Nephron progenitor cell (in vitro differentiated cells): ENCODE measurements around the gene SLN.

Experiments
- DNase-seq: peaks from one replicate; pipeline ENCODE4 v3.0.0; 2021
- H3K27ac Mint-ChIP-seq: 2 replicates; pipeline ENCODE4 v1.8.0; 2021; ENCODE audit warnings: mild to moderate bottlenecking, moderate library complexity, mixed read lengths
- H3K27me3 Mint-ChIP-seq: 2 replicates; pipeline ENCODE4 v1.8.0; 2021; ENCODE audit warnings: mild to moderate bottlenecking, low read depth, mixed read lengths; ENCODE audit not compliant: poor library complexity
- H3K36me3 Mint-ChIP-seq: 2 replicates; pipeline ENCODE4 v1.8.0; 2021; ENCODE audit warnings: low read depth, mixed read lengths
- H3K4me1 Mint-ChIP-seq: 2 replicates; pipeline ENCODE4 v1.8.0; 2021; ENCODE audit warnings: mixed read lengths
- H3K4me3 Mint-ChIP-seq: 2 replicates; pipeline ENCODE4 v1.8.0; 2021; ENCODE audit warnings: mild to moderate bottlenecking, moderate library complexity, mixed read lengths
- H3K9me3 Mint-ChIP-seq: 2 replicates; pipeline ENCODE4 v1.8.0; 2021; ENCODE audit warnings: mild to moderate bottlenecking, moderate library complexity, mixed read lengths
- CTCF ChIP-seq: fragments of 200-600 bp; sonication (generic); IDR thresholded peaks from 2 replicates; pipeline ENCODE4 v1.5.0; 2021; ENCODE audit warnings: antibody characterized with exemption

Gene SLN

GRCh38 chr11:107751082-107751481 is 39.2 kb upstream of the SLN start:
- no peak overlapping the region for H3K27ac Mint-ChIP-seq
- DNase-seq = no peak
- no peaks in the 10 kb centered on the region for H3K27me3 Mint-ChIP-seq
- no peak for TF ChIP-seq CTCF
- no peak overlapping the region for H3K4me3 Mint-ChIP-seq
- no peaks in the 10 kb centered on the region for H3K9me3 Mint-ChIP-seq
- H3K36me3 Mint-ChIP-seq = no peaks in the 10 kb centered on the region
- no peaks in the 10 kb centered on the region for H3K4me1 Mint-ChIP-seq

GRCh38 chr11:107750313-107750712 is 38.5 kb upstream of the SLN start:
- Mint-ChIP-seq H3K9me3 (no peaks in the 10 kb centered on the region), H3K27me3 (no peaks in the 10 kb centered on the region), H3K36me3 (no peaks in the 10 kb centered on the region), H3K4me1 (no peaks in the 10 kb centered on the region), H3K4me3 (no peak overlapping the region), H3K27ac (no peak overlapping the region)
- TF ChIP-seq CTCF = no peak
- no peak for DNase-seq

GRCh38 chr11:107747622-107748021 is 35.8 kb upstream of the SLN start:
- Mint-ChIP-seq H3K27me3 (no peaks in the 10 kb centered on the region), H3K36me3 (no peaks in the 10 kb centered on the region), H3K4me1 (peaks cover 11% of the 10 kb centered on the region), H3K9me3 (no peaks in the 10 kb centered on the region), H3K4me3 (no peak overlapping the region), H3K27ac (no peak overlapping the region)
- DNase-seq = no peak
- no peak for TF ChIP-seq CTCF

- Mint-ChIP-seq H3K9me3 (peaks cover 13% of the 10 kb centered on the region), H3K27ac (no peak overlapping the region), H3K4me1 (peaks cover 11% of the 10 kb centered on the region), H3K4me3 (no peak overlapping the region), H3K27me3 (no peaks in the 10 kb centered on the region), H3K36me3 (no peaks in the 10 kb centered on the region)
- DNase-seq = no peak
- TF ChIP-seq CTCF = no peak
These were observed 32.9 kb upstream of the SLN start for GRCh38 chr11:107744736-107745135.

DNA sequence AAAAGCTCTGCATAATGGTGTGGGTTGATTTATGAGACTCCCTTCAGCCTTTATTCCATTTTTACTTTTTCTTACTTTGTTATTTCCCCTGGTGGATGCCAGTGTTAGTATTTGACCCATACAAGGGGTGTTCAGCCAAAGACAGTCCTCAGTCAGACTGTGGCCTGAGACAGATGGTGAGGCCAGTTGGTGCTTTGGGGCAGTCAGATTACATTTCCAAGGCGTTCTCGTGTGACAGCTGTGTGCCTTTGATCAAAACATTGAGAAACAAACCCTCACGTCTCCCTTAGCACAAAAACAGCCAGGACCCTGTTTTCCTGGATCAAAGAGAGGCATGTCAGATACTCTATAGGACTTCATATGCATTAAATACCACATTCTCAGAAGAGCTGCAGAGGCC is 31.3 kb upstream of the SLN start:
- DNase-seq = no peak
- Mint-ChIP-seq H3K36me3 (no peaks in the 10 kb centered on the region), H3K9me3 (peaks cover 21% of the 10 kb centered on the region)

More for the DNA sequence above, 31.3 kb upstream of the SLN start:
- H3K4me3 Mint-ChIP-seq = no peak overlapping the region
- no peak overlapping the region for H3K27ac Mint-ChIP-seq
- H3K27me3 Mint-ChIP-seq = no peaks in the 10 kb centered on the region
- no peak for TF ChIP-seq CTCF
- H3K4me1 Mint-ChIP-seq = peaks cover 11% of the 10 kb centered on the region
